ENCODE results near the gene CAPN5.
A peak's percentile ranks its signal among the peaks of the same experiment; 100 is the strongest.
"Not testable (repeated sequence)": the region's sequence is repeated elsewhere in the genome, so short reads cannot be mapped to it uniquely, and the experiment has no call there.

Gene CAPN5

GRCh38 chr11:77085652-77086051 lies 18.9 kb downstream of the CAPN5 start:
- no peak for DNase-seq

GRCh38 chr11:77086521-77087472 lies 20.0 kb downstream of the CAPN5 start:
- no peak for DNase-seq

- no peak for DNase-seq
Measured at GRCh38 chr11:77087723-77088225, 21.0 kb downstream of the CAPN5 start.

GRCh38 chr11:77088236-77089003 lies 21.6 kb downstream of the CAPN5 start:
- no peak for DNase-seq

- no peak for DNase-seq
Measured at GRCh38 chr11:77089004-77089545, 22.3 kb downstream of the CAPN5 start.

GRCh38 chr11:77090046-77090372 lies 23.2 kb downstream of the CAPN5 start:
- DNase-seq, result no peak

GRCh38 chr11:77090373-77091111 lies 23.8 kb downstream of the CAPN5 start:
- no peak for DNase-seq

- peak; percentile 86 for DNase-seq
Measured at GRCh38 chr11:77091146-77091940, 24.6 kb downstream of the CAPN5 start.

- no peak for DNase-seq
Measured at GRCh38 chr11:77092382-77092781, 25.6 kb downstream of the CAPN5 start.

- no peak for DNase-seq
Measured at GRCh38 chr11:77093056-77093891, 26.5 kb downstream of the CAPN5 start.

GRCh38 chr11:77093987-77094840 lies 27.4 kb downstream of the CAPN5 start:
- no peak for DNase-seq

- DNase-seq, result no peak
Measured at GRCh38 chr11:77094841-77095365, 28.1 kb downstream of the CAPN5 start.

GRCh38 chr11:77095551-77096490 lies 29.1 kb downstream of the CAPN5 start:
- no peak for DNase-seq

GRCh38 chr11:77096591-77097019 lies 29.8 kb downstream of the CAPN5 start:
- no peak for DNase-seq

GRCh38 chr11:77097180-77097579 lies 30.4 kb downstream of the CAPN5 start:
- not testable (repeated sequence) for DNase-seq

GRCh38 chr11:77100166-77101042 lies 33.6 kb downstream of the CAPN5 start:
- DNase-seq, result no peak

- DNase-seq, result no peak
Measured at GRCh38 chr11:77101043-77101537, 34.3 kb downstream of the CAPN5 start.

Data from activated CD8-positive, alpha-beta memory T cell treated with anti-CD3 and anti-CD28 coated beads, Interleukin-2, amount 50 U/mL, for 48 hours (primary cell).